ENCODE data around the gene AGBL1.

DNA sequence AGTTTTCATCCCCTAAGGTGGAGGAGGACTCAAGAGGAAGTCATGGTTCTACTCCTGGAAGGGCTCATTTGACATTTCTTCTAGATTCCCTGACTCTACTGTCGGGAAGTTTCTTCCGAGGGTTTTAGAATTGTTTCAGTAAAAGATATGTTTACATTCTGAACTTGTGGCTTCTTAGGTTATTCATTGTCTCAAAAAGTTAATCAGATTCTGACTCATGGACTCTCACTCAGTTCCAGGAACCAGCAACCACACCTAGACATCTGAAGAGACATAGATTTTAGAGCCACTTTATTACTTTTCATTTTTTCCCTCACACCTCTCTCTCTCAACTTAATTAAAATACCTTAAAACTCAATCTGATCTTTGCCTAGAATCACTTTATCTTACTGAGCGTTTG is 862.6 kb downstream of the AGBL1 start:
- TF ChIP-seq POLR2AphosphoS5 (IDR thresholded peaks at IDR 0.05) (no peak), CTCF (IDR thresholded peaks at IDR 0.05) (no peak), EP300 (IDR thresholded peaks at IDR 0.05) (no peak), POLR2A (IDR thresholded peaks at IDR 0.05) (no peak)
